OCI-LY1 (cell line): ENCODE data around the gene TPRX2.
"Not testable (repeated sequence)": the region's sequence is repeated elsewhere in the genome, so short reads cannot be mapped to it uniquely, and the experiment has no call there.

Experiments used
- H2AFZ ChIP-seq: fragments of 200-600 bp; sonication (generic), shearing (Covaris generic); 2 replicates; pipeline ENCODE4 v1.6.0; 2014; ENCODE audit warnings: antibody characterized with exemption, mild to moderate bottlenecking, low read length
- H3F3A ChIP-seq: fragments of 200-600 bp; sonication (generic), shearing (Covaris generic); 2 replicates; pipeline ENCODE4 v1.6.0; 2014; ENCODE audit warnings: mild to moderate bottlenecking, antibody characterized with exemption, low read length, moderate library complexity; ENCODE audit not compliant: insufficient read depth
- H3K27ac ChIP-seq: fragments of 200-600 bp; sonication (generic); 2 replicates; pipeline ENCODE4 v1.5.1; 2014; ENCODE audit warnings: low read length, mixed run types, mild to moderate bottlenecking, low read depth; ENCODE audit not compliant: poor library complexity, severe bottlenecking
- H3K27me3 ChIP-seq: fragments of 200-600 bp; sonication (generic); 2 replicates; pipeline ENCODE4 v1.6.0; 2014; ENCODE audit warnings: antibody characterized with exemption, mild to moderate bottlenecking, low read length, moderate library complexity; ENCODE audit not compliant: insufficient read depth
- H3K36me3 ChIP-seq: fragments of 200-600 bp; sonication (generic); 2 replicates; pipeline ENCODE4 v1.6.1; 2014; ENCODE audit warnings: mild to moderate bottlenecking, antibody characterized with exemption, low read length, moderate library complexity, mixed read lengths; ENCODE audit not compliant: insufficient read depth
- H3K4me1 ChIP-seq: fragments of 200-600 bp; sonication (generic); 2 replicates; pipeline ENCODE4 v1.5.1; 2014; ENCODE audit warnings: mild to moderate bottlenecking, low read length, moderate library complexity; ENCODE audit not compliant: insufficient read depth, severe bottlenecking
- H3K4me2 ChIP-seq: fragments of 200-600 bp; sonication (generic), shearing (Covaris generic); 2 replicates; pipeline ENCODE4 v1.6.1; 2014; ENCODE audit warnings: low read length
- H3K4me3 ChIP-seq: fragments of 200-600 bp; sonication (generic); 2 replicates; pipeline ENCODE4 v1.5.1; 2014; ENCODE audit warnings: low read length, low read depth, mild to moderate bottlenecking, mixed read lengths; ENCODE audit not compliant: poor library complexity, severe bottlenecking
- H3K79me2 ChIP-seq: fragments of 200-600 bp; shearing (Covaris generic); 2 replicates; pipeline ENCODE4 v1.6.1; 2016; ENCODE audit warnings: mixed run types, low read length, mixed read lengths; ENCODE audit not compliant: insufficient read depth
- H3K9ac ChIP-seq: fragments of 200-600 bp; sonication (generic), shearing (Covaris generic); 2 replicates; pipeline ENCODE4 v1.6.1; 2014; ENCODE audit warnings: mild to moderate bottlenecking, low read length, mixed read lengths
- H3K9me2 ChIP-seq: fragments of 200-600 bp; sonication (generic), shearing (Covaris generic); 2 replicates; pipeline ENCODE4 v1.6.1; 2014; ENCODE audit warnings: low read depth, mild to moderate bottlenecking, low read length, mixed read lengths
- H3K9me3 ChIP-seq: fragments of 200-600 bp; shearing (Covaris generic); 2 replicates; pipeline ENCODE4 v1.6.1; 2014; ENCODE audit warnings: low read length, mixed read lengths
- H4K20me1 ChIP-seq: fragments of 200-600 bp; sonication (generic), shearing (Covaris generic); 2 replicates; pipeline ENCODE4 v1.6.0; 2016; ENCODE audit warnings: mild to moderate bottlenecking, low read length; ENCODE audit not compliant: insufficient read depth
- CTCF ChIP-seq: fragments of 200-600 bp; sonication (generic), shearing (Covaris generic); IDR thresholded peaks from 2 replicates; pipeline ENCODE4 v1.5.1; 2017; ENCODE audit warnings: mild to moderate bottlenecking, antibody characterized with exemption, low read length, moderate library complexity, mixed read lengths
- EZH2 ChIP-seq: fragments of 200-600 bp; sonication (generic), shearing (Covaris generic); IDR thresholded peaks from 2 replicates; pipeline ENCODE4 v1.8.0; 2017; ENCODE audit warnings: borderline replicate concordance, mixed run types, mild to moderate bottlenecking, antibody characterized with exemption, low read length, moderate library complexity, mixed read lengths

TPRX2 gene

DNA sequence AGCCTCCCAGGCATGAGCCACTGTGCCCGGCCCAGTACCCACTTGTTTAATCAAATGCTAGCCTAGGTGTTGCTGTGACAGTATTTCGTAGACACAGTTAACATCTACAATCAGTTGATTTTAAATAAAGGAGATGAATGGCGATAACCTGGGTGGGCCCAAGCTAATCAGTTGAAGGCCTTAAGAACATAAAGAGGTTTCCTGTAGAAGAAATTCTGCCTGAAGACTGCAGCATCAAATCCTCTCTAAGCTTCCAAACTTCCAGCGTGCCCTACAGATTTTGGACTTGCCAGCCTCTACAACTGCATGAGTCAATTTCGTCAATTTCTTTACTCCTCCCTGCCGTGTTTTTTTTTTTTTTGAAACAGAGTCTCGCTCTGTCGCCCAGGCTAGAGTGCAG, 40.3 kb downstream of the TPRX2 start:
- Histone ChIP-seq H3K9me2 (no peaks in the 10 kb centered on the region), H3K9me3 (no peaks in the 10 kb centered on the region), H3K4me1 (no peaks in the 10 kb centered on the region), H3K4me2 (no peak overlapping the region), H2AFZ (no peak overlapping the region), H3K9ac (no peak overlapping the region), H3K27me3 (no peaks in the 10 kb centered on the region), H4K20me1 (no peaks in the 10 kb centered on the region), H3K27ac (no peak overlapping the region), H3K36me3 (no peaks in the 10 kb centered on the region), H3K79me2 (no peaks in the 10 kb centered on the region), H3F3A (no peaks in the 10 kb centered on the region), H3K4me3 (no peak overlapping the region)
- TF ChIP-seq CTCF (no peak), EZH2 (no peak)

DNA sequence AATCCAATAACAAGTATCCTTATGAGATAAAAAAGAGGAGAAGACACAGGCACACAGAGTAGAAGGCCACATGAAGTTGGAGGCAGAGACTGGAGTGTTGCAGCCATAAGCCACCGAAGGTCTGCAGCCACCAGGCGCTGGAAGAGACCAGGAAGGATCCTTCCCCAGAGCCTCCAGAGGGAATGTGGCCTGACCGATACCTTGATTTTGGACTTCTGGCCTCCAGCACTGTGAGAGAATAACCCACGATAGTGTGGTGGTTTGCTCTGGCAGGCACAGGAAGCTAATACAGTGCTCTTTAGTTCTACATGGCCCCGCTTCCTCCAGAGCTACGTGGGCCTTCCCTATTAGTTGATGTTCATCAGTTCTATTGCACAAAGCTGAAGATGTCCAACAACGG, 42.3 kb downstream of the TPRX2 start:
- Histone ChIP-seq H3K27me3 (no peaks in the 10 kb centered on the region), H3K9me3 (no peaks in the 10 kb centered on the region), H3K4me2 (no peak overlapping the region), H3K9me2 (no peaks in the 10 kb centered on the region), H3K36me3 (no peaks in the 10 kb centered on the region), H3K79me2 (no peaks in the 10 kb centered on the region), H4K20me1 (no peaks in the 10 kb centered on the region), H3K4me1 (no peaks in the 10 kb centered on the region), H3K27ac (no peak overlapping the region), H3F3A (no peaks in the 10 kb centered on the region), H3K4me3 (no peak overlapping the region), H3K9ac (no peak overlapping the region), H2AFZ (no peak overlapping the region)
- TF ChIP-seq EZH2 = no peak
- no peak for TF ChIP-seq CTCF

DNA sequence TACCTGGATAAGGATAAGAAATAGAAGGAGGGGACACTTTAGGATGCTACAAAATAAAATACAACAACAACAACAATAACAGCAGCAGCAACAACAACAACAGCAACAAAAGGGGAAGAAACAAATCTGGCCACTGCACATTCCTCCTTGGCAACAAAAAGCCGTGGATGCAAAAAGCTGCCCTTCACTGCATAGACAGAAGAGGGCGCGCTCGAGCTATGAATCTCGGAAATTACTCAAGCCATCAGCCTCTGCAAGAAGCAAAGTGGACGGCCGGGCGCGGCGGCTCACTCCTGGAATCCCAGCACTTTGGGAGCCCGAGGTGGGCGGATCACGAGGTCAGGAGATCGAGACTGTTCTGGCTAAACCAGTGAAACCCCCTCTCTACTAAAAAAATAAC, 50.3 kb downstream of the TPRX2 start:
- not testable (repeated sequence) for H3K4me3 ChIP-seq, H3F3A ChIP-seq, H3K79me2 ChIP-seq, H3K27ac ChIP-seq, H3K27me3 ChIP-seq, H3K9me3 ChIP-seq, H3K9ac ChIP-seq, H3K4me2 ChIP-seq, H4K20me1 ChIP-seq, H3K36me3 ChIP-seq, H2AFZ ChIP-seq, H3K9me2 ChIP-seq, H3K4me1 ChIP-seq

DNA sequence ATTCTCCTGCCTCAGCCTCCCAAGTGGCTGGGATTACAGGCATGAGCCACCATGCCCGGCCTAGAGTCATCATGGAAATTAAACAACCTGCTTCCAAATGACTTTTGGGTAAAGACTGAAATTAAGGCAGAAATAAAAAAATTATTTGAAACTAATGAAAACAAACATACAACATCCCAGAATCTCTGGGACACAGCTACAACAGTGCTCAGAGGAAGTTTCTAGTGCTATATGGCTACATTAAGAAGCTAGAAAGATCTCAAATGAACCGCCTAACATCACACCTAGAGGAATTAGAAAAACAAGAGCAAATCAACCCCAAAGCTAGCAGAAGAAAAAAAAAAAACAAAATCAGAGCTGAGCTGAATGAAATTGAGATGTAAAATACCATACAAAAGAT, 51.2 kb downstream of the TPRX2 start:
- H3K4me3 ChIP-seq, H2AFZ ChIP-seq, H3K27me3 ChIP-seq, H3K27ac ChIP-seq, H3K79me2 ChIP-seq, H4K20me1 ChIP-seq, H3K4me2 ChIP-seq, H3K36me3 ChIP-seq, H3K9ac ChIP-seq, H3K4me1 ChIP-seq, H3F3A ChIP-seq, H3K9me2 ChIP-seq, H3K9me3 ChIP-seq: not testable (repeated sequence)
